NCI-H2081 (cell line): ENCODE results near the gene AGRP.

Experiments
- DNase-seq, 2 experiments: peaks; one replicate each; lab custom pipeline; 2025; lab: John Stamatoyannopoulos, UW

AGRP gene

GRCh38 chr16:67445441-67445912 lies 37.9 kb downstream of the AGRP start:
- no peak for DNase-seq

DNA sequence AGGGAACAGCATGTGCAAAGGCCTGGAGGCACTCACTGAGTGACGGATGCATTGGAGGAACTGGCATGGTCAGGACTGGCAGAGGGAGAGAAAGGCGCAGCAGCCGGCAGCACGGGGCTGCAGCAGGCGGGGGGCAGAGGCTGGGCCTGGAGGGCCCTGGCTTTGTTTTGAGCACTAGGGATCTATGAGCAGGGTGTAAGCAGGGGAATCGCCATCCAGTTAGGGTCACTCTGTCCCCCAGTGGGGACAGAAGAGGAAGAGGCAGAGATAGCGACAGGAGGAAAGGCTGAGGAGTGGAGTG lies 38.3 kb downstream of the AGRP start:
- no peak for DNase-seq

DNA sequence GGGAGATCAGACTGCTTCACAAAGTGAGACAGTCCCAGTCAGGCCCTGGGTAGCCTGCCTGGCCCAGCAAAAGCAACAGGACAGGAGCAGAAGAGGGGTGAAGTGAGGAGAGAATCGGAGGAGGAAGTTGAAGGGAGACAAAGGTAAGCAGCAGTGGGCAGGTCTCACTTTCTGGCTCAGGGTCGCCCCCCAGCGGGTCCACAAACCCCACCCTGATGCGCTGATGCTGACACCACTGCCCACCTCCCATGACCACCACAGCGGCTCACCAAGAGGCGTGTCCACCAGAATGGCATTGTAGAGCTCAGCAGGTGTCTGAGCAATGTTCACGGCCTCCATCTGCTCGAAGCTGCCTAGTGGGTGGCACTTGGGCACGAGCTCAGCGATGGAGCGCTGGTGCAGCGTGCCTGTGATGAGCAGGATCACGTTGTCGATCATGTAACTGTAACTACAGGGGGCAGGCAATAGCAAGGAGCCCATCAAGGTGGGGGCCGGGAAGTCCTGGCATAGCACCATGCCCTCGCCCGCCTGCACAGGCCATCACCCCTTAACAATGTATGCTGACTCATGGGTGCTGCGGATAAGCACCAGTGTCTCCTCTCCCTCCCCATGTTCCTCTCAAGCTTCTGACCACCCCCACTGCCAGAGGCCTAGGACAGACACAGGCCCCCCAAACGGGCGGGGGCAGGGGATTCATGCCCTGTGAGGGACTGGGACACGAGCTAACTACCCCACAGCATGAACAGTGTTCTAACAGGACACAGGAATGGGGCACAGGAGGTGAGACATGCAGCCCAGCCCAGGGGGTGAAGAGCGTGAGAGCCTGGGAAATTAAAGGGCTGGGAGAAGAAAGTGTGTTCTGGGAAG lies 38.9 kb downstream of the AGRP start:
- DNase-seq: peak in 1 of 2 experiments; percentile 15

DNA sequence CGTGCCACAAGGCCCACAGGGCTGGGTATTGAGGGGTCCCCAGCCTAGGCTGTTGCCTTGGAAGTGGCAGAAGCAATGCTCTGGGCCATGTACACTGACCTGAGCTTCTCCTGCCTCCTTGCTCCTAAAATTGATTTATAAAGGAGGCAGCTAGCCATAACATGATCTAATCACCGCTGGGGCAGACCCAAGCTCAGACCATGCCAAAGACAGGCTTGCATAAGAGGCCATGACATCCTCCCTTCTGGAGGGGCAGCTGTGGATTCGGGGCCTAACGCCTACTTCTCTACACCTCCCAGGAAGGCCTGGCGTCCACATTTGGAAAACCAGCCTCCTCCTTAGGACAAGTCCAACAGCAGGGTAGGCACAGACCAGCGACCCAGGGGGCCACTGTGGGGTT lies 40.1 kb downstream of the AGRP start:
- no peak for DNase-seq

GRCh38 chr16:67442581-67443255 lies 40.6 kb downstream of the AGRP start:
- DNase-seq: no peak

- no peak for DNase-seq
Observed at GRCh38 chr16:67441907-67442306, 41.4 kb downstream of the AGRP start.

- DNase-seq: peak; percentile 43 to 85
Observed at GRCh38 chr16:67441271-67441753, 42.0 kb downstream of the AGRP start.

DNA sequence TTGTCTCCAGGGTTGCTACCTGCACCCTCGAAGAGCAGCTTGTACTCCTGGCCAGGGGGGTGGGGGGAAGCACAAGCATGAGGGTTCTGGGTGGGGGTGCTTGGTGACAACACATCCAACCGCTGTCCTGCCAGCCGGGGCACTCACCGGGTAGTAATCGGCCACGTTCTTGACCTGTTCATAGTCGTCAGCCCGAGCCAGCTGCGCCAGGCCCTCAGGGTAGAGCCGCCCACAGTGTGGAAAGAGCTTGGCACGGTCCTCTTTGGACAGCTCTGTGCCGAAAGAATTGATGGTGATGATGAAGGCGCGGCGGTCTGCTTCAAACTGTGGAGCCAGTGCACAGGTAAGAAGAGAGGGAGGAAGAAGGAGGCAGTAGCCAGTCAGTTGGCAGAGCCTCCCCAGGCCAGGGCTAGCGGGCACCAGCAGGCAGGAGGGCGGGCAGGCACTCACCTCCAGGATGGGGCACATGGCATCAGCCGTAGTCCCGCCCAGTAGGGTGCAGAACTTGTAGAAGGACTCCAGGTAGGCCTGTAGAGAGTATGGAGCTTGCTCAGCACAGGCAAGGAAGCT lies 44.4 kb downstream of the AGRP start:
- DNase-seq: no peak

- no peak for DNase-seq
Observed at GRCh38 chr16:67438098-67438791, 45.1 kb downstream of the AGRP start.

- no peak for DNase-seq
Observed at GRCh38 chr16:67437513-67437912, 45.8 kb downstream of the AGRP start.

DNA sequence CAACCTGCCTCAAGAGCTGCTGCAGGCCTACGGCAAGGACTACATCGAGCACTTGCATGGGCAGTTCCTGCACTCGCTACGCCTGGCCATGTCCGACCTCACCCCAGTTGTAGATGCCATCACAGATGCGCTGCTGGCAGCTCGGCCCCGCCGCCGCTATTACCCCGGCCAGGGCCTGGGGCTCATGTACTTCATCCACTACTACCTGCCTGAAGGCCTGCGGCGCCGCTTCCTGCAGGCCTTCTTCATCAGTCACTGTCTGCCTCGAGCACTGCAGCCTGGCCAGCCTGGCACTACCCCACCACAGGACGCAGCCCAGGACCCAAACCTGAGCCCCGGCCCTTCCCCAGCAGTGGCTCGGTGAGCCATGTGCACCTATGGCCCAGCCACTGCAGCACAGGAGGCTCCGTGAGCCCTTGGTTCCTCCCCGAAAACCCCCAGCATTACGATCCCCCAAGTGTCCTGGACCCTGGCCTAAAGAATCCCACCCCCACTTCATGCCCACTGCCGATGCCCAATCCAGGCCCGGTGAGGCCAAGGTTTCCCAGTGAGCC lies 46.6 kb downstream of the AGRP start:
- no peak for DNase-seq

DNA sequence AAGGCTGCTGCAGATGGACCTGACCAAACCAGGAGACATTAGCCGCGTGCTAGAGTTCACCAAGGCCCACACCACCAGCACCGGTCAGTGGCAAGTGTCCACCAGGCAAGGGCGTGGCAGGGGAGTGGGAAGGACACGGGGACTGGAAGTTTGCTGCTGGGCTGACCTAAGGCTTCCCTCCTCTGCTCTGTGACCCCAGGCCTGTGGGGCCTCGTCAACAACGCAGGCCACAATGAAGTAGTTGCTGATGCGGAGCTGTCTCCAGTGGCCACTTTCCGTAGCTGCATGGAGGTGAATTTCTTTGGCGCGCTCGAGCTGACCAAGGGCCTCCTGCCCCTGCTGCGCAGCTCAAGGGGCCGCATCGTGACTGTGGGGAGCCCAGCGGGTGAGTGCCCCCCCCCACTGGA lies 47.6 kb downstream of the AGRP start:
- no peak for DNase-seq

DNA sequence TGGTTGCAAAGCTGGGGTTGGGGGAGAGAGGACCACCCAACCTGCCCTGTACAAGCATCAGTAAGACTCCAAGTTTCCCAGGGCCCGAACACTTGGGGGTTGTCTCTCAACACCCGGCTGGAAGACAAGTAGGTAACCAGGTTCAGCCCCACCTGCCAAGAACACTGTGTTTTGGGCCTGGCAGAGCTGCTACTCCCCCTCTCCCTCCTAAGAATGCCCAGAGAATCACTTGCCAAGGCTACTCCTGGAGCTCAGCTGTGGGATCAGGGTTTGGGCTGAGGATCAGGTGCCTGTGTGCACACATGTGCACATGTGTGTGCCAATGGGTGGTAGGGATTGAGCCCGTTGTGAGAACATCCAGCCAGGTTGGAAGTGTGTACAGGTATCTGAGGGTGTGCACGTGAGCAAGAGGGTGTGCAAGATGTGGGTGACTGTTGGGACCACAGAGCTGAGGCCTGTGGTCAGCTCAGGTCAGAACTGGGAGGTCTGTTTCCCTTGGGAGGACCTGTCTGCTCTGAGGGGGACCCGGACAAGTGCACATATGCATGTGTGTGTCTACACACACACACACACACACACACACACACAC lies 50.1 kb downstream of the AGRP start:
- no peak for DNase-seq
